Gastroesophageal sphincter (tissue), 4 donors: ENCODE results near the gene ANKS1B. TPM values are rescaled to one million over a fixed set of nuclear protein-coding genes. Genes with fewer than 3 reads are reported as not detected.
A peak's percentile ranks its signal among the peaks of the same experiment; 100 is the strongest.

Experiments used
- ATAC-seq: fragments of 150-250 bp; one replicate; pipeline ENCODE4 v1.9.1; 2016; ENCODE audit warnings: mild to moderate bottlenecking, moderate library complexity
- H3K27ac ChIP-seq, 4 donors: fragments of 200-600 bp; sonication (generic) in 3 of 4; 1 replicate in 3 of 4; 2 replicates in 1 of 4; pipeline ENCODE4 v1.5.1; 2016 to 2019
- H3K27me3 ChIP-seq: fragments of 200-600 bp; sonication (generic); one replicate; pipeline ENCODE4 v1.5.1; 2019
- H3K36me3 ChIP-seq, 2 donors: fragments of 200-600 bp; sonication (generic); one replicate each; pipeline ENCODE4 v1.5.1; 2019; ENCODE audit warnings: control low read depth in 1 of 2
- H3K4me1 ChIP-seq, 3 donors: fragments of 200-600 bp; sonication (generic); 1 replicate in 2 of 3; 2 replicates in 1 of 3; pipeline ENCODE4 v1.5.1; 2016 to 2019; ENCODE audit warnings: control low read depth in 2 of 3
- H3K4me3 ChIP-seq, 2 donors: fragments of 200-600 bp; sonication (generic); one replicate each; pipeline ENCODE4 v1.5.1; 2019; ENCODE audit warnings: mild to moderate bottlenecking in 1 of 2, moderate library complexity in 1 of 2
- H3K9me3 ChIP-seq, 3 donors: fragments of 200-600 bp; sonication (generic); one replicate each; pipeline ENCODE4 v1.5.1; 2017 to 2019; ENCODE audit warnings: control low read depth in 2 of 3
- EP300 ChIP-seq: sonication (generic); formaldehyde crosslinking; IDR thresholded peaks from one replicate; pipeline ENCODE4 v1.6.1; 2017; ENCODE audit warnings: antibody characterized with exemption, mild to moderate bottlenecking
- POLR2A ChIP-seq, 2 donors: fragments of 450-650 bp; IDR thresholded peaks; one replicate each; pipeline ENCODE4 v1.6.1; 2017; ENCODE audit warnings: antibody characterized with exemption in 2 of 2, mild to moderate bottlenecking in 2 of 2, moderate library complexity in 1 of 2
- POLR2AphosphoS5 ChIP-seq: sonication (generic); formaldehyde crosslinking; IDR thresholded peaks from one replicate; pipeline ENCODE4 v1.6.1; 2017; ENCODE audit warnings: antibody characterized with exemption
- WGBS, 2 donors: methylation state at CpG; one replicate each; pipeline ENCODE4 v1.1.5; 2018; ENCODE audit warnings: low coverage in 1 of 2; 5-methylcytosine and 5-hydroxymethylcytosine counted together
- total RNA-seq, 4 donors: library from RNA; depleted of rRNA; stranded (reverse); fragments of >200 nt; gene quantifications; one replicate each; pipeline ENCODE4 v1.1.0, GENCODE V29; 2016
- TF ChIP-seq, protein P1 (sequence below), 4 experiments: fragments of 200-600 bp in 2 of 4; fragments of 450-650 bp in 2 of 4; sonication (generic) in 1 of 4; IDR thresholded peaks; one replicate each; pipeline ENCODE4 v1.5.1; 2017 to 2019; ENCODE audit warnings: antibody characterized with exemption in 4 of 4, mild to moderate bottlenecking in 2 of 4, moderate library complexity in 2 of 4

The ANKS1B gene
- total RNA-seq, 4 donors from 2014 or later, result 9.9 to 31.1 (median 21.4) TPM

DNA sequence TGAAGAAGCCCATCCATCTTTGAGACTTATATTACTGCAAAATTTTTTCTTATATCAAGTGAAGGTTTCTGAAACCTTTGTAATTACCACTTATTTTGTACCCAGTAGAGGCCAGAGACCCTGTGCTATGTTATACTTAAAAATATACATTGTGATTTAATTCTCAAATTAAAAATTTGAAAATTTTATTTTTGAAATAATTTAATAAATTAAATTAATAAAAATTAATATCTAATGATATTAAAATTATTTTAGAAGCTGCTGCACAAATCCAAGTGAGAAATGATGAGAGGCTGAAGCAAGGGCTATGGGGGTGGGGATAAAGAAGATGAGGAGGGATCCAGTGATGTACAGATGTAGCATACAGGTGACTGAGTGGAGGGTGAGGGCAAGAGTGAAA, 1080.9 kb downstream of the ANKS1B start:
- Histone ChIP-seq H3K36me3 (no peaks in the 10 kb centered on the region), H3K27me3 (no peaks in the 10 kb centered on the region), H3K4me3 (no peak overlapping the region), H3K9me3 (no peaks in the 10 kb centered on the region), H3K27ac (no peak overlapping the region), H3K4me1 (no peaks in the 10 kb centered on the region)
- no peak for TF ChIP-seq POLR2A (IDR thresholded peaks at IDR 0.05)
- no peak for ATAC-seq

DNA sequence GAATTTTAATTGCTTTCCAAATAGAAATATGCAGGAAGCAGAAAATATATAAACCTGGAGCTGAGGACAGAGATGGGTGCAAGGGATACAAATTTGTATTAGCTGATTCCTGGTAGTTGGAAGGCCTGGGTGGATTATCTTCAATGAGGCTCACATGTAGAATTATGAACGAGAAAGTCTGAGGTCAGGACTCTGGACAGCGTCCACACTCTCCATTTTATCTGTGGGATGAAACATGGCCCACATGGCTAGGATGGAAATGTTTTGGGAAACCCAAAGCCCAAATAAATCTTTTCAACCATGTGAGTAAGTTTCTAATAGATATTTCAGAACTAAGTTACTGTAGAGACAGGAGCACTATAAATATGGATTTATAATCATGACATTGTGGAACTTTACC, 1083.5 kb downstream of the ANKS1B start:
- H3K27ac ChIP-seq, result no peak overlapping the region
- H3K9me3 ChIP-seq, result no peaks in the 10 kb centered on the region
- H3K4me1 ChIP-seq, result no peaks in the 10 kb centered on the region
- H3K27me3 ChIP-seq, result peaks cover 19% of the 10 kb centered on the region
- TF ChIP-seq EP300 (no peak), POLR2A (IDR thresholded peaks at IDR 0.05) (no peak), POLR2AphosphoS5 (no peak)
- TF ChIP-seq, protein P1, sequence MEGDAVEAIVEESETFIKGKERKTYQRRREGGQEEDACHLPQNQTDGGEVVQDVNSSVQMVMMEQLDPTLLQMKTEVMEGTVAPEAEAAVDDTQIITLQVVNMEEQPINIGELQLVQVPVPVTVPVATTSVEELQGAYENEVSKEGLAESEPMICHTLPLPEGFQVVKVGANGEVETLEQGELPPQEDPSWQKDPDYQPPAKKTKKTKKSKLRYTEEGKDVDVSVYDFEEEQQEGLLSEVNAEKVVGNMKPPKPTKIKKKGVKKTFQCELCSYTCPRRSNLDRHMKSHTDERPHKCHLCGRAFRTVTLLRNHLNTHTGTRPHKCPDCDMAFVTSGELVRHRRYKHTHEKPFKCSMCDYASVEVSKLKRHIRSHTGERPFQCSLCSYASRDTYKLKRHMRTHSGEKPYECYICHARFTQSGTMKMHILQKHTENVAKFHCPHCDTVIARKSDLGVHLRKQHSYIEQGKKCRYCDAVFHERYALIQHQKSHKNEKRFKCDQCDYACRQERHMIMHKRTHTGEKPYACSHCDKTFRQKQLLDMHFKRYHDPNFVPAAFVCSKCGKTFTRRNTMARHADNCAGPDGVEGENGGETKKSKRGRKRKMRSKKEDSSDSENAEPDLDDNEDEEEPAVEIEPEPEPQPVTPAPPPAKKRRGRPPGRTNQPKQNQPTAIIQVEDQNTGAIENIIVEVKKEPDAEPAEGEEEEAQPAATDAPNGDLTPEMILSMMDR (IDR thresholded peaks at IDR 0.05), result no peak
- no peaks in the 10 kb centered on the region for H3K36me3 ChIP-seq
- no peak for ATAC-seq
- WGBS, 2 donors, result 14 to 45% methylated on average over 1 to 2 of the region's 2 CpGs
- H3K4me3 ChIP-seq, result no peak overlapping the region

DNA sequence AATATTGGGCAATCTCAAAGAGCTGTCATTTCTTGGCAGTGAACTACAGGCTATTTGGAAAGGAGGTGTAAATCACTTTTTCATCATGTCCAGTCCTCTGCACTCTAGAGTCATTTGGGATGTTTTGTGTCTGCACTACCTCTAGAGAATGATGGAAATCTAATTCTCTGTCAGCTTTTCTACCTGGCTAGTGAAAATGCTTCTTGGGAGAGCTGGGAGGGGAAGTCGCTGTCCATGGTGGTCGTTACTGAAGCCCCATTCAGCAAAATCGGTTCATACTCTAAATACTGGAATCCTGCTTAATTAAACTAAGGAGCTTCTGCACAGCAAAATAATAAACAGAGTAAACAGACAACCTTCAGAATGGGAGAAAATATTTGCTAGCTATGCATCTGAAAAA, 1087.8 kb downstream of the ANKS1B start:
- no peak for ATAC-seq
- H3K4me1 ChIP-seq, result peaks cover 0 to 23% (median 4%) of the 10 kb centered on the region in 3 donors
- H3K27me3 ChIP-seq, result peaks cover 55% of the 10 kb centered on the region
- WGBS, 2 donors, result 9 to 24% methylated on average over 3 of the region's 3 CpGs
- no peak overlapping the region for H3K4me3 ChIP-seq
- H3K9me3 ChIP-seq, result no peaks in the 10 kb centered on the region
- no peak for TF ChIP-seq POLR2A (IDR thresholded peaks at IDR 0.05)
- TF ChIP-seq, protein P1 (IDR thresholded peaks at IDR 0.05), result no peak
- no peak overlapping the region for H3K27ac ChIP-seq
- H3K36me3 ChIP-seq, result no peaks in the 10 kb centered on the region

DNA sequence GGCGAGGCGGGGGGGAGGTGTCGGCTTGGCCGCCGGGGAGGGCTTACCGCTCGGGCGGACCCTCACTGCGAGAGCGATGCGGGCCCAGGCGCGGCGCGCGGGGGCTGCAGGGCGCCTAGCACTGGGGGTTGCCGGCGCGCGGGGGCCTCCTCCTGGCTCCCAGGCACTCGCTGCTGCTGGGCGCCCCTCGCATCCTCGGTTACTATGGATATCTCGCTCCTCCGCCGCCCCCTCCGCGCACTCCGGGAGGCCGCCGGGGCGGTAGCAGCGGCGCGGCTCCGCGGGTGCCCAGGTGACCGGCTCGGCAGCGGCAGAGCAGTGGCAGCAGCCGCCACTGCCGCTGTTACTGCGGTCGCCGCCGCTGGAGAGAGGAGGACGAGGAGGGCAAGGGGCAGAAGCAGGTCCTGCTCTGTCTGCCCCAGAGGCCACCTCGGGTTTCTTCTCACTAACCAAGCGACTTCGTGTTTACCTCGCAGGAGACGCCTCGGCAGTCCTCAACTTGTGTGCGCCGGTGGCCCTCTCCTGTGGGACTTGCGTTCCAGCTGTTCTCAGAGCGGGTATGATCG, 1089.6 kb downstream of the ANKS1B start:
- H3K9me3 ChIP-seq, result no peaks in the 10 kb centered on the region

DNA sequence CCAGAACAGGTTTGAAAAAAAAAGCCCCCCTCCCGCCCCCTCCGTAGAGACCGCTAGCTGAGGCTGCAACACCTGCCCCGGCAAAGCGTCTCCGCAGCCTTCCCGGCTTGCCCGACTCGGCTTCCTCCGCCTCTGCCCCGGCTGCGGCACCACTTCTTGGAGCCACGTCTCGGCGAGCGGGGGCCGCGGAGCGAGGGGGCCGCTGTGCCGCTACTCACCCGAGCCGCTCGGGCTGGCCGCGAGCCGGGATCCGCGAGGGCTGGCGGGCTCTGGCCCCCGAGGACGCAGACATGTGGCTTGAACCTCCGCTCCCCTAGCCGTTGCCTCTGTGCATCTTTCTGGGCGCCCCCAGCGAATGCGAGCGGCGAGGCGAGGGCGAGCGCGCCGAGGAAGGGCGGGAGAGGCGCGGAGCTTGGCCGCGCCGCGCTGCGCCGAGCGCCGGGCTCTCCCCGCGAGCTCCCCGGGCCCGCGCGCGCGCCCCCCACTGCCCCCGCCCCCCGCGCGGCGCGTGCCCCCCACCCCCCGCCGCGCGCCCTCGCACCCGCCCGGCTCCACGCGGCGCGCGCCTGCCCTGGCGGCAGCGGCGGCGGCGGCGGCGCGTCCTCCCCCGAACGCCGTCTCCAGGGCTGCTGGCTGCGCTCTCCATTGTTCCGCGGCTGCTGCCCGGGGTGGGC, 1090.2 kb downstream of the ANKS1B start:
- H3K27me3 ChIP-seq, result peaks cover 55% of the 10 kb centered on the region

More for the DNA sequence above, 1089.6 kb downstream of the ANKS1B start:
- TF ChIP-seq POLR2A (IDR thresholded peaks at IDR 0.05) (no peak), POLR2AphosphoS5 (no peak), EP300 (no peak)
- TF ChIP-seq, protein P1 (IDR thresholded peaks at IDR 0.05), result no peak
- H3K36me3 ChIP-seq, result no peaks in the 10 kb centered on the region
- H3K27ac ChIP-seq, result no peak overlapping the region
- H3K4me3 ChIP-seq, result peak overlapping the region; percentile 28 to 51
- H3K4me1 ChIP-seq, result peaks cover 0 to 23% (median 4%) of the 10 kb centered on the region in 3 donors
- H3K27me3 ChIP-seq, result peaks cover 55% of the 10 kb centered on the region
- no peak for ATAC-seq
- WGBS, 2 donors, result 7 to 14% methylated on average over 1 to 9 of the region's 60 CpGs

More for the DNA sequence above, 1090.2 kb downstream of the ANKS1B start:
- H3K9me3 ChIP-seq, result no peaks in the 10 kb centered on the region
- peak overlapping the region; percentile 28 to 51 for H3K4me3 ChIP-seq
- H3K36me3 ChIP-seq, result no peaks in the 10 kb centered on the region
- H3K27ac ChIP-seq, result no peak overlapping the region
- ATAC-seq, result no peak
- TF ChIP-seq POLR2A (IDR thresholded peaks at IDR 0.05) (no peak), EP300 (no peak), POLR2AphosphoS5 (no peak)
- TF ChIP-seq, protein P1 (IDR thresholded peaks at IDR 0.05), result no peak
- 3% methylated on average over 6 of the region's 96 CpGs; no CpG with 5 or more reads in 1 of the 2 donors for WGBS, 2 donors
- H3K4me1 ChIP-seq, result peaks cover 0 to 23% (median 4%) of the 10 kb centered on the region in 3 donors
